WTC11 (cell line): Measurements from ENCODE around the gene ZNF710. TPM values are rescaled to one million over a fixed set of nuclear protein-coding genes. Genes with fewer than 3 reads are reported as not detected.

Source experiments
- ATAC-seq: fragments of 200-7000 bp; cut with Tn5 transposase; 2 replicates; pipeline ENCODE4 v1.10.0; 2021; ENCODE audit warnings: mild to moderate bottlenecking, moderate library complexity
- CTCF ChIA-PET: fragments of 300-600 bp; sonication (Branson Sonifier 250); formaldehyde crosslinking; loops from one replicate; lab custom pipeline; 2021; ENCODE audit warnings: antibody characterized with exemption; lab: Charles Lee
- POLR2A ChIA-PET: fragments of 350-600 bp; sonication (Branson Sonifier 250); formaldehyde crosslinking; loops from one replicate; lab custom pipeline; 2021; ENCODE audit warnings: antibody characterized with exemption; lab: Charles Lee
- DNase-seq: peaks from one replicate; pipeline ENCODE4 v3.0.0; 2021; ENCODE audit warnings: low spot score
- H3K27ac Mint-ChIP-seq: 2 replicates; pipeline ENCODE4 v1.8.0; 2021; ENCODE audit warnings: mixed read lengths
- H3K27me3 Mint-ChIP-seq: 2 replicates; pipeline ENCODE4 v1.8.0; 2021; ENCODE audit warnings: low read depth, mild to moderate bottlenecking, moderate library complexity, mixed read lengths
- H3K36me3 Mint-ChIP-seq: 2 replicates; pipeline ENCODE4 v1.8.0; 2021; ENCODE audit warnings: mixed read lengths
- H3K4me1 Mint-ChIP-seq: 2 replicates; pipeline ENCODE4 v1.8.0; 2022; ENCODE audit warnings: mixed read lengths
- H3K4me3 Mint-ChIP-seq: 2 replicates; pipeline ENCODE4 v1.8.0; 2021; ENCODE audit warnings: mild to moderate bottlenecking, moderate library complexity, mixed read lengths
- H3K9me3 Mint-ChIP-seq: 2 replicates; pipeline ENCODE4 v1.8.0; 2021; ENCODE audit warnings: mixed read lengths
- ELF4 ChIP-seq: sonication (generic); formaldehyde crosslinking; IDR thresholded peaks from 2 replicates; pipeline ENCODE4 v1.8.1; 2022; ENCODE audit warnings: low read depth, mild to moderate bottlenecking, moderate library complexity, missing genetic modification reagents
- FOXK1 ChIP-seq: sonication (generic); formaldehyde crosslinking; IDR thresholded peaks from 2 replicates; pipeline ENCODE4 v1.8.0; 2022; ENCODE audit warnings: mild to moderate bottlenecking, moderate library complexity, missing genetic modification reagents
- HMGA2 ChIP-seq: fragments of 250-450 bp; sonication (Bioruptor Pico); IDR thresholded peaks from 2 replicates; pipeline ENCODE4 v1.4.0; 2021; ENCODE audit warnings: mild to moderate bottlenecking, moderate library complexity
- NR2C2 ChIP-seq: sonication (generic); formaldehyde crosslinking; IDR thresholded peaks from 2 replicates; pipeline ENCODE4 v1.8.0; 2022; ENCODE audit warnings: mild to moderate bottlenecking, missing genetic modification reagents
- ZNF263 ChIP-seq: sonication (generic); formaldehyde crosslinking; IDR thresholded peaks from 2 replicates; pipeline ENCODE4 v1.8.1; 2022; ENCODE audit warnings: low read depth, mild to moderate bottlenecking, moderate library complexity, missing genetic modification reagents
- ZNF416 ChIP-seq: fragments of 250-450 bp; sonication (Bioruptor Pico); IDR thresholded peaks from 2 replicates; pipeline ENCODE4 v1.9.0; 2021; ENCODE audit warnings: mild to moderate bottlenecking, inconsistent platforms
- total RNA-seq: library from RNA; stranded (reverse); gene quantifications from 3 replicates; pipeline ENCODE4 v1.2.3, GENCODE V29; 2021
- TF ChIP-seq, protein P1 (sequence below): fragments of 250-450 bp; sonication (Bioruptor Pico); IDR thresholded peaks from 2 replicates; pipeline ENCODE4 v1.9.0; 2021; ENCODE audit warnings: mild to moderate bottlenecking
- TF ChIP-seq, protein P2 (sequence below): sonication (generic); formaldehyde crosslinking; IDR thresholded peaks from 2 replicates; pipeline ENCODE4 v1.8.0; 2022; ENCODE audit warnings: mild to moderate bottlenecking, missing genetic modification reagents
- TF ChIP-seq, protein P3 (sequence below): sonication (generic); formaldehyde crosslinking; IDR thresholded peaks from 2 replicates; pipeline ENCODE4 v1.8.0; 2023; ENCODE audit warnings: missing genetic modification reagents, mild to moderate bottlenecking, borderline replicate concordance
- TF ChIP-seq, protein P4 (sequence below): sonication (generic); formaldehyde crosslinking; IDR thresholded peaks from 2 replicates; pipeline ENCODE4 v1.8.0; 2022; ENCODE audit warnings: mild to moderate bottlenecking, missing genetic modification reagents
- TF ChIP-seq, protein P5 (sequence below): fragments of 250-450 bp; sonication (Bioruptor Pico); IDR thresholded peaks from 2 replicates; pipeline ENCODE4 v2.1.2; 2022; ENCODE audit warnings: mild to moderate bottlenecking, moderate library complexity
- TF ChIP-seq, protein P6 (sequence below): sonication (generic); formaldehyde crosslinking; IDR thresholded peaks from 2 replicates; pipeline ENCODE4 v1.8.1; 2022; ENCODE audit warnings: low read depth, missing genetic modification reagents, borderline replicate concordance
- TF ChIP-seq, protein P7 (sequence below): sonication (generic); formaldehyde crosslinking; IDR thresholded peaks from 2 replicates; pipeline ENCODE4 v1.8.1; 2023; ENCODE audit warnings: mild to moderate bottlenecking, missing genetic modification reagents
- TF ChIP-seq, protein P8 (sequence below): sonication (generic); formaldehyde crosslinking; IDR thresholded peaks from 2 replicates; pipeline ENCODE4 v1.8.0; 2023; ENCODE audit warnings: mild to moderate bottlenecking, missing genetic modification reagents

Gene ZNF710
- total RNA-seq, 1 experiment from 2014 or later, result 25.9 TPM

DNA sequence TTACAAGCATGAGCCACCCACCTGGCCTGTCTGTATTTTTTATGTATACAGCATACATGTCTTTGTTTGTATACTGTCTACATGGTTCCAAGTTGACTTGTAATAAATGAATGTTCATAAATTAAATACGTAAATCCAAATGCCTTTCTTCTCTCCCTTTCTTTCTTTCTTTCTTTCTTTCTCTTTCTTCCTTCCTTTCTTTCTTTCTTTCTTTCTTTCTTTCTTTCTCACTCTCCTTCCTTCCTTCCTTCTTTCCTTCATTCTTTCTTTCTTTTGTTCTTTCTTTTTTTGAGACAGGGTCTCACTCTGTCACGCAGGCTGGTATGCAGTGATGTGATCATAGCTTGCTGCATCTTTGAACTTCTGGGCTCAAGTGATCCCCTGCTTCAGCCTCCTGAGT is 17.1 kb upstream of the ZNF710 start (continued):
- TF ChIP-seq, protein P1, sequence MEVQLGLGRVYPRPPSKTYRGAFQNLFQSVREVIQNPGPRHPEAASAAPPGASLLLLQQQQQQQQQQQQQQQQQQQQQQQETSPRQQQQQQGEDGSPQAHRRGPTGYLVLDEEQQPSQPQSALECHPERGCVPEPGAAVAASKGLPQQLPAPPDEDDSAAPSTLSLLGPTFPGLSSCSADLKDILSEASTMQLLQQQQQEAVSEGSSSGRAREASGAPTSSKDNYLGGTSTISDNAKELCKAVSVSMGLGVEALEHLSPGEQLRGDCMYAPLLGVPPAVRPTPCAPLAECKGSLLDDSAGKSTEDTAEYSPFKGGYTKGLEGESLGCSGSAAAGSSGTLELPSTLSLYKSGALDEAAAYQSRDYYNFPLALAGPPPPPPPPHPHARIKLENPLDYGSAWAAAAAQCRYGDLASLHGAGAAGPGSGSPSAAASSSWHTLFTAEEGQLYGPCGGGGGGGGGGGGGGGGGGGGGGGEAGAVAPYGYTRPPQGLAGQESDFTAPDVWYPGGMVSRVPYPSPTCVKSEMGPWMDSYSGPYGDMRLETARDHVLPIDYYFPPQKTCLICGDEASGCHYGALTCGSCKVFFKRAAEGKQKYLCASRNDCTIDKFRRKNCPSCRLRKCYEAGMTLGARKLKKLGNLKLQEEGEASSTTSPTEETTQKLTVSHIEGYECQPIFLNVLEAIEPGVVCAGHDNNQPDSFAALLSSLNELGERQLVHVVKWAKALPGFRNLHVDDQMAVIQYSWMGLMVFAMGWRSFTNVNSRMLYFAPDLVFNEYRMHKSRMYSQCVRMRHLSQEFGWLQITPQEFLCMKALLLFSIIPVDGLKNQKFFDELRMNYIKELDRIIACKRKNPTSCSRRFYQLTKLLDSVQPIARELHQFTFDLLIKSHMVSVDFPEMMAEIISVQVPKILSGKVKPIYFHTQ (CRISPR knock-in tag), result no peak
- TF ChIP-seq, protein P2, sequence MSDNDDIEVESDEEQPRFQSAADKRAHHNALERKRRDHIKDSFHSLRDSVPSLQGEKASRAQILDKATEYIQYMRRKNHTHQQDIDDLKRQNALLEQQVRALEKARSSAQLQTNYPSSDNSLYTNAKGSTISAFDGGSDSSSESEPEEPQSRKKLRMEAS (CRISPR knock-in tag), result no peak
- TF ChIP-seq, protein P3, sequence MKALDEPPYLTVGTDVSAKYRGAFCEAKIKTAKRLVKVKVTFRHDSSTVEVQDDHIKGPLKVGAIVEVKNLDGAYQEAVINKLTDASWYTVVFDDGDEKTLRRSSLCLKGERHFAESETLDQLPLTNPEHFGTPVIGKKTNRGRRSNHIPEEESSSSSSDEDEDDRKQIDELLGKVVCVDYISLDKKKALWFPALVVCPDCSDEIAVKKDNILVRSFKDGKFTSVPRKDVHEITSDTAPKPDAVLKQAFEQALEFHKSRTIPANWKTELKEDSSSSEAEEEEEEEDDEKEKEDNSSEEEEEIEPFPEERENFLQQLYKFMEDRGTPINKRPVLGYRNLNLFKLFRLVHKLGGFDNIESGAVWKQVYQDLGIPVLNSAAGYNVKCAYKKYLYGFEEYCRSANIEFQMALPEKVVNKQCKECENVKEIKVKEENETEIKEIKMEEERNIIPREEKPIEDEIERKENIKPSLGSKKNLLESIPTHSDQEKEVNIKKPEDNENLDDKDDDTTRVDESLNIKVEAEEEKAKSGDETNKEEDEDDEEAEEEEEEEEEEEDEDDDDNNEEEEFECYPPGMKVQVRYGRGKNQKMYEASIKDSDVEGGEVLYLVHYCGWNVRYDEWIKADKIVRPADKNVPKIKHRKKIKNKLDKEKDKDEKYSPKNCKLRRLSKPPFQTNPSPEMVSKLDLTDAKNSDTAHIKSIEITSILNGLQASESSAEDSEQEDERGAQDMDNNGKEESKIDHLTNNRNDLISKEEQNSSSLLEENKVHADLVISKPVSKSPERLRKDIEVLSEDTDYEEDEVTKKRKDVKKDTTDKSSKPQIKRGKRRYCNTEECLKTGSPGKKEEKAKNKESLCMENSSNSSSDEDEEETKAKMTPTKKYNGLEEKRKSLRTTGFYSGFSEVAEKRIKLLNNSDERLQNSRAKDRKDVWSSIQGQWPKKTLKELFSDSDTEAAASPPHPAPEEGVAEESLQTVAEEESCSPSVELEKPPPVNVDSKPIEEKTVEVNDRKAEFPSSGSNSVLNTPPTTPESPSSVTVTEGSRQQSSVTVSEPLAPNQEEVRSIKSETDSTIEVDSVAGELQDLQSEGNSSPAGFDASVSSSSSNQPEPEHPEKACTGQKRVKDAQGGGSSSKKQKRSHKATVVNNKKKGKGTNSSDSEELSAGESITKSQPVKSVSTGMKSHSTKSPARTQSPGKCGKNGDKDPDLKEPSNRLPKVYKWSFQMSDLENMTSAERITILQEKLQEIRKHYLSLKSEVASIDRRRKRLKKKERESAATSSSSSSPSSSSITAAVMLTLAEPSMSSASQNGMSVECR (CRISPR knock-in tag), result no peak
- TF ChIP-seq HMGA2 (CRISPR knock-in tag), result no peak

DNA sequence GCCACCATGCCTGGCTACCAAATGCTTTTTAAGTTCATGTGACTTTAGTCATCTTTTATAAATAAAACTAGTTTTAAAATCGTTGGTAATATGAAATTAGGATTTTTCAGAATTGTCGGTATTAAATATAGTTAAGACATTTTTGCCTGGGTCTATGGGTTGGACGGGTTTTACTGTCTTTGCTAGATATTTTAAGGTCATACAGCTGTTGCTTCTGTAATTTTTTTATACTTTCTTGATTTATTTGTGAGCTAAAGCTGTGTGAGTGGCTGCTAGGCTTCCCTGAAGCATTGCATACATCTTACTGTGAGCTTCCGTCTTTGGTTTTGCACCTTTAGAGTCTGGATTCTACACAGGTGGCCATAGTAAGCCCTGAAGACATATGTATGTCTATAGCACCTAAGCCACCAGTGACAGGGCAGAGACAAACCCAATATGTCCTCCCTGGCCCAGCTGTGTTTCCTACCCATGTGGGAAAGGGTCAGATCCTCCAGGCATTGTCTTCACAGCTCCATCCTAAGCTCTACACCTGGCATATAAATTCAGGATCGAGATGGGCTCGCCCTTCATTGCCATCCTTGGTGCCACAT is 16.6 kb upstream of the ZNF710 start:
- peaks cover 28% of the 10 kb centered on the region for H3K4me1 Mint-ChIP-seq
- H3K9me3 Mint-ChIP-seq, result peaks cover 9% of the 10 kb centered on the region
- ChIA-PET POLR2A (interaction anchor here (0.6 kb wide), 1 partner anchor 91 kb away, joined by 3 read pairs; no protein-coding TSS in a partner anchor), CTCF (interaction anchor here (1.4 to 3.2 kb wide), 2 partner anchors 13 to 224 kb away, joined by 4 to 14 read pairs; no protein-coding TSS in a partner anchor)
- no peak overlapping the region for H3K4me3 Mint-ChIP-seq
- H3K27ac Mint-ChIP-seq, result no peak overlapping the region
- H3K36me3 Mint-ChIP-seq, result peaks cover 6% of the 10 kb centered on the region
- ATAC-seq (no peak), DNase-seq (no peak)
- H3K27me3 Mint-ChIP-seq, result peaks cover 72% of the 10 kb centered on the region
- no peak for TF ChIP-seq NR2C2 (CRISPR knock-in tag)
- TF ChIP-seq, protein P4, sequence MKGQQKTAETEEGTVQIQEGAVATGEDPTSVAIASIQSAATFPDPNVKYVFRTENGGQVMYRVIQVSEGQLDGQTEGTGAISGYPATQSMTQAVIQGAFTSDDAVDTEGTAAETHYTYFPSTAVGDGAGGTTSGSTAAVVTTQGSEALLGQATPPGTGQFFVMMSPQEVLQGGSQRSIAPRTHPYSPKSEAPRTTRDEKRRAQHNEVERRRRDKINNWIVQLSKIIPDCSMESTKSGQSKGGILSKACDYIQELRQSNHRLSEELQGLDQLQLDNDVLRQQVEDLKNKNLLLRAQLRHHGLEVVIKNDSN (CRISPR knock-in tag), result no peak
- TF ChIP-seq, protein P5, sequence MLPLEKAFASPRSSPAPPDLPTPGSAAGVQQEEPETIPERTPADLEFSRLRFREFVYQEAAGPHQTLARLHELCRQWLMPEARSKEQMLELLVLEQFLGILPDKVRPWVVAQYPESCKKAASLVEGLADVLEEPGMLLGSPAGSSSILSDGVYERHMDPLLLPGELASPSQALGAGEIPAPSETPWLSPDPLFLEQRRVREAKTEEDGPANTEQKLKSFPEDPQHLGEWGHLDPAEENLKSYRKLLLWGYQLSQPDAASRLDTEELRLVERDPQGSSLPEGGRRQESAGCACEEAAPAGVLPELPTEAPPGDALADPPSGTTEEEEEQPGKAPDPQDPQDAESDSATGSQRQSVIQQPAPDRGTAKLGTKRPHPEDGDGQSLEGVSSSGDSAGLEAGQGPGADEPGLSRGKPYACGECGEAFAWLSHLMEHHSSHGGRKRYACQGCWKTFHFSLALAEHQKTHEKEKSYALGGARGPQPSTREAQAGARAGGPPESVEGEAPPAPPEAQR (CRISPR knock-in tag), result no peak

DNA sequence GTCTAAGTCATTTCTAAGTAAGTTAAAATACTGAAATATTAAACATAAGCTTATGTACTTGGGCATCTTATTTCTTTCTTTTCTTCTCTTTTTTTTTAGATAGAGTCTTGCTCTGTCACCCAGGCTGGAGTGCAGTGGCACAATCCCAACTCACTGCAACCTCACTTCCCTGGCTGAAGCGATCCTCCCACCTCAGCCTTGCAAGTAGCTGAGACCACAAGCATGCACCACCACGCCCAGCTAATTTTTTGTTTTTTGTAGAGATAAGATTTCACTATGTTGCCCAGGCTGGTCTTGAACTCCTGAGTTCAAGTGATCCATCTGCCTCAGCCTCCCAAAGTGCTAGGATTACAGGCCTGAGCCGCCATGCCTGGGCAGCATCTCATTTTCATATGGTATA is 16.0 kb upstream of the ZNF710 start:
- TF ChIP-seq, protein P6, sequence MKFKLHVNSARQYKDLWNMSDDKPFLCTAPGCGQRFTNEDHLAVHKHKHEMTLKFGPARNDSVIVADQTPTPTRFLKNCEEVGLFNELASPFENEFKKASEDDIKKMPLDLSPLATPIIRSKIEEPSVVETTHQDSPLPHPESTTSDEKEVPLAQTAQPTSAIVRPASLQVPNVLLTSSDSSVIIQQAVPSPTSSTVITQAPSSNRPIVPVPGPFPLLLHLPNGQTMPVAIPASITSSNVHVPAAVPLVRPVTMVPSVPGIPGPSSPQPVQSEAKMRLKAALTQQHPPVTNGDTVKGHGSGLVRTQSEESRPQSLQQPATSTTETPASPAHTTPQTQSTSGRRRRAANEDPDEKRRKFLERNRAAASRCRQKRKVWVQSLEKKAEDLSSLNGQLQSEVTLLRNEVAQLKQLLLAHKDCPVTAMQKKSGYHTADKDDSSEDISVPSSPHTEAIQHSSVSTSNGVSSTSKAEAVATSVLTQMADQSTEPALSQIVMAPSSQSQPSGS, result no peak
- TF ChIP-seq, protein P7, sequence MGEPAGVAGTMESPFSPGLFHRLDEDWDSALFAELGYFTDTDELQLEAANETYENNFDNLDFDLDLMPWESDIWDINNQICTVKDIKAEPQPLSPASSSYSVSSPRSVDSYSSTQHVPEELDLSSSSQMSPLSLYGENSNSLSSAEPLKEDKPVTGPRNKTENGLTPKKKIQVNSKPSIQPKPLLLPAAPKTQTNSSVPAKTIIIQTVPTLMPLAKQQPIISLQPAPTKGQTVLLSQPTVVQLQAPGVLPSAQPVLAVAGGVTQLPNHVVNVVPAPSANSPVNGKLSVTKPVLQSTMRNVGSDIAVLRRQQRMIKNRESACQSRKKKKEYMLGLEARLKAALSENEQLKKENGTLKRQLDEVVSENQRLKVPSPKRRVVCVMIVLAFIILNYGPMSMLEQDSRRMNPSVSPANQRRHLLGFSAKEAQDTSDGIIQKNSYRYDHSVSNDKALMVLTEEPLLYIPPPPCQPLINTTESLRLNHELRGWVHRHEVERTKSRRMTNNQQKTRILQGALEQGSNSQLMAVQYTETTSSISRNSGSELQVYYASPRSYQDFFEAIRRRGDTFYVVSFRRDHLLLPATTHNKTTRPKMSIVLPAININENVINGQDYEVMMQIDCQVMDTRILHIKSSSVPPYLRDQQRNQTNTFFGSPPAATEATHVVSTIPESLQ, result no peak
- TF ChIP-seq FOXK1 (CRISPR knock-in tag) (no peak), ELF4 (CRISPR knock-in tag) (no peak), ZNF416 (CRISPR knock-in tag) (no peak), ZNF263 (no peak)
- TF ChIP-seq, protein P8, sequence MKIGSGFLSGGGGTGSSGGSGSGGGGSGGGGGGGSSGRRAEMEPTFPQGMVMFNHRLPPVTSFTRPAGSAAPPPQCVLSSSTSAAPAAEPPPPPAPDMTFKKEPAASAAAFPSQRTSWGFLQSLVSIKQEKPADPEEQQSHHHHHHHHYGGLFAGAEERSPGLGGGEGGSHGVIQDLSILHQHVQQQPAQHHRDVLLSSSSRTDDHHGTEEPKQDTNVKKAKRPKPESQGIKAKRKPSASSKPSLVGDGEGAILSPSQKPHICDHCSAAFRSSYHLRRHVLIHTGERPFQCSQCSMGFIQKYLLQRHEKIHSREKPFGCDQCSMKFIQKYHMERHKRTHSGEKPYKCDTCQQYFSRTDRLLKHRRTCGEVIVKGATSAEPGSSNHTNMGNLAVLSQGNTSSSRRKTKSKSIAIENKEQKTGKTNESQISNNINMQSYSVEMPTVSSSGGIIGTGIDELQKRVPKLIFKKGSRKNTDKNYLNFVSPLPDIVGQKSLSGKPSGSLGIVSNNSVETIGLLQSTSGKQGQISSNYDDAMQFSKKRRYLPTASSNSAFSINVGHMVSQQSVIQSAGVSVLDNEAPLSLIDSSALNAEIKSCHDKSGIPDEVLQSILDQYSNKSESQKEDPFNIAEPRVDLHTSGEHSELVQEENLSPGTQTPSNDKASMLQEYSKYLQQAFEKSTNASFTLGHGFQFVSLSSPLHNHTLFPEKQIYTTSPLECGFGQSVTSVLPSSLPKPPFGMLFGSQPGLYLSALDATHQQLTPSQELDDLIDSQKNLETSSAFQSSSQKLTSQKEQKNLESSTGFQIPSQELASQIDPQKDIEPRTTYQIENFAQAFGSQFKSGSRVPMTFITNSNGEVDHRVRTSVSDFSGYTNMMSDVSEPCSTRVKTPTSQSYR (CRISPR knock-in tag), result no peak
- ChIA-PET POLR2A (no interaction called here), CTCF (interaction anchor here (1.4 to 3.2 kb wide), 2 partner anchors 14 to 224 kb away, joined by 4 to 14 read pairs; no protein-coding TSS in a partner anchor)
- H3K4me3 Mint-ChIP-seq, result no peak overlapping the region
- peaks cover 66% of the 10 kb centered on the region for H3K27me3 Mint-ChIP-seq
- peaks cover 28% of the 10 kb centered on the region for H3K4me1 Mint-ChIP-seq
- DNase-seq (no peak), ATAC-seq (no peak)
- H3K36me3 Mint-ChIP-seq, result peaks cover 6% of the 10 kb centered on the region
- no peak overlapping the region for H3K27ac Mint-ChIP-seq
- H3K9me3 Mint-ChIP-seq, result peaks cover 9% of the 10 kb centered on the region
